CD4-positive, alpha-beta T cell treated with Interleukin-1 beta for 1 hour (primary cell): ENCODE results near the gene FBXL22.
"Not testable (repeated sequence)": the region's sequence is repeated elsewhere in the genome, so short reads cannot be mapped to it uniquely, and the experiment has no call there.

ENCODE experiments used
- DNase-seq, 2 donors: peaks; one replicate each; pipeline ENCODE4 v3.0.0-alpha.2; 2020 to 2022

The FBXL22 gene

DNA sequence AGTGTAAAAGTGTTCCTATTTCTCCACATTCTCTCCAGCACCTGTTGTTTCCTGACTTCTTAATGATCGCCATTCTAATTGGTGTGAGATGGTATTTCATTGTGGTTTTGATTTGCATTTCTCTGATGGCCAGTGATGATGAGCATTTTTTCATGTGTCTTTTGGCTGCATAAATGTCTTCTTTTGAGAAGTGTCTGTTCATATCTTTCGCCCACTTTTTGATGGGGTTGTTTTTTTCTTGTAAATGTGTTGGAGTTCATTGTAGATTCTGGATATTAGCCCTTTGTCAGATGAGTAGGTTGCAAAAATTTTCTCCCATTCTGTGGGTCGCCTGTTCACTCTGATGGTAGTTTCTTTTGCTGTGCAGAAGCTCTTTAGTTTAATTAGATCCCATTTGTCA lies 20.4 kb downstream of the FBXL22 start:
- not testable (repeated sequence) for DNase-seq

- not testable (repeated sequence) for DNase-seq
These were observed 23.6 kb downstream of the FBXL22 start for GRCh38 chr15:63620760-63621159.

- no peak for DNase-seq
These were observed 26.2 kb downstream of the FBXL22 start for GRCh38 chr15:63623232-63623969.

DNA sequence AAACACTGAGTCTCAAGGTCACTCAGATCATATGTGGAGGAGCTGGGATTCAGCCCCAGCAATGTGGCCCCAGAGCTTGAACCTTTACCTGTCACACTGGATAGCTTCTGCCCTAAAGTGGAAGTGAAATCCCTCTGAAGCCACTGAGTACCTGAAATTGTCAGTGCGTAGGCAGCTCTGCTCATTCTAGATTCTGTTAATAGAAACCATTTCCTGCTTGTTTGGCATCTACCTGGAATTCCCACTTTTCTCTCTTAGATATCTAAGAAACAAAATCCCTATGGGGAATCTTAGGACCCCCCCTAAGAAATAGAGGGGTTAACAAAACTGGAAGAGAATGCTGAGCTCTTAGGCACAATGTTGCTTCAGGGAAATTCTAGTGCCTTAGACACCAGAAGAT lies 29.8 kb downstream of the FBXL22 start:
- DNase-seq: no peak

DNA sequence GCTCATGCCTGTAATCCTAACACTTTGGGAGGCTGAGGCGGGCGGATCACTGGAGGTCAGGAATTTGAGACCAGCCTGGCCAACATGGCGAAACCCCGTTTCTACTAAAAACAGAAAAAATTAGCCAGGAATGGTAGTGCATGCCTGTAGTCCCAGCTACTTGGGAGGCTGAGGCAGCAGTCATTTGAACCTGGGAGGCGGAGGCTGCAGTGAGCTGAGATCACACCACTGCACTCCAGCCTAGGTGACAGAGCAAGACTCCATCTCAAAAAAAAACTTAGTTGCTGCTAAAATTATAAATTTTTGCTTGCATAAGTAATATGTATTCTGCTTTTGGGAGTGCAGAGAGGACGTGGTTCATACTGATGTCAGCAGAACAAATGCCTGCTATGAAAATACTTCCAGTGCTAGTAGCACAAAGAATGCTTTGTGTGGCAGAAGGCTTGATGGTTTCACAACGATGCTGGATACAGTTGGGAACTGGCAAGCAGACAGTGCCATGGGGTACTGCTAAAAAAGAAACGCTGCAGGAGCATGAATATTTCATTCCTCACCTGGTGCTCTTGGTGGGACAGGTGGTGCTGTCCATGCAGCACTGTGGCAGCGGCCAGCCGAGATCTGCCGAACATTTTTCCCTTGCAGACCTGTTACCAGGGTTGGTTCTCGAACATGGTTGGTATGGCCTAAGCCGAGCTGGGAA lies 31.1 kb downstream of the FBXL22 start:
- DNase-seq: no peak

GRCh38 chr15:63630036-63630751 lies 33.0 kb downstream of the FBXL22 start:
- no peak for DNase-seq

GRCh38 chr15:63633312-63633711 lies 36.1 kb downstream of the FBXL22 start:
- no peak for DNase-seq

- DNase-seq: no peak
These were observed 37.0 kb downstream of the FBXL22 start for GRCh38 chr15:63634154-63634553.

GRCh38 chr15:63636518-63637061 lies 39.4 kb downstream of the FBXL22 start:
- DNase-seq: no peak

GRCh38 chr15:63638839-63639238 lies 41.7 kb downstream of the FBXL22 start:
- DNase-seq: no peak

DNA sequence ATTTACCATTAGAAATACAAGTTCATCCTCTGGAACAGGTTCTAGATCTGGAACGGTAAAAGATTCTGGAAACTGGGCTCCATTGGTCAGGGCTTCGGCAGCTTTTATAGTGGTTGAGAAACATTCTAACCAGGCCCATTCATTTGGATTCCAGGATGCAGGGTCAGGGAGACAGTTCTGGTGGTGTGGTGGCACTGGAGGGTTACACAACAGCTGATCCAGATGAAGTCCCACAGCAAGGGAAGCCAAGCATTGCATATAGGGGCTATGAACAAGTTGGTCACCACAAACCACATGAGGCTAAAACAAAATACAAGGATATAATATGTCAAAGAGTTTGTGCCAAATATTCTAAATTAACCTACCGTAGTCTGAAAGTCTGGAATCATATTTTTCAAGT lies 43.0 kb downstream of the FBXL22 start:
- no peak for DNase-seq
